ENCODE results near the gene TMEM200C.

The TMEM200C gene

DNA sequence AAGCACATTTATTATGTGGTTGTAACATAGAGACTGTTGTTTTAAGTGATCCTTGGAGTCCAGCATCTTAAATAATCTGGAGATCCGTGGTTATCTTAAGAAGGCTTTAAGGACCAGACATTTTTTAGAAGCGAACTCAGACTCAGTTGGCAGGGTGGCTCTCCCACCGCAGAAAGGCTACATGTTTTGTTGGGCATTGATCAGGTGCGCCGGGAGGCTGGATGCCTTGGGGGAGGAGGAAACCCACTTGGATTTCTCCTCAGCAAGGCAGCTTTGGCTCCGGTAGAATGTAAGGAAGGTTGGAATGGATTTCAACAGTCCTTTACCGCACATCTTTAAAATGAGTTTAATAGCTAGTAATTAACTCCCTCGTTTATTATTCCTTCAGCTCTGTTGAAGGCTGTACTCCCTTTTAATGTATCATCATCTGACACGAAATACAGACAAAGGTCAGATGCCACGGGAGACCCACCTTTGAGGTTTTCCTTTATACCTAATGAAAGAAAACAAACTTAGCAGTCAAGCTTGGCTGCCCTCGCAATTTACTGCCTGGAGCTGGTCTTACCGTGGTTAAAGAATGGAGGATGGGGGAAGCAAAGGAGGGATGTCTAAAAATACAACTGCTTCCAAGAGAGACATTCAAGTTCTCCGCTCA lies 1.2 kb downstream of the TMEM200C start (continued):
- TF ChIP-seq ZNF624 (tag by site-specific recombination; IDR thresholded peaks at IDR 0.05) (no peak), ZNF707 (tag by site-specific recombination; IDR thresholded peaks at IDR 0.05) (no peak), ZNF112 (tag by site-specific recombination; IDR thresholded peaks at IDR 0.05) (no peak), SCRT2 (tag by site-specific recombination; IDR thresholded peaks at IDR 0.05) (no peak), ZSCAN16 (tag by site-specific recombination; IDR thresholded peaks at IDR 0.05) (no peak), ZNF843 (tag by site-specific recombination; IDR thresholded peaks at IDR 0.05) (peak; percentile 66), ZNF2 (tag by site-specific recombination; IDR thresholded peaks at IDR 0.05) (no peak), SP2 (tag by site-specific recombination; IDR thresholded peaks at IDR 0.05) (no peak), ZNF248 (tag by site-specific recombination; IDR thresholded peaks at IDR 0.05) (no peak), BCL11A (tag by site-specific recombination; IDR thresholded peaks at IDR 0.05; ENCODE audit: low read depth) (no peak), HOXA7 (CRISPR knock-in tag; IDR thresholded peaks at IDR 0.05; ENCODE audit: borderline replicate concordance) (no peak), ZNF560 (tag by site-specific recombination; IDR thresholded peaks at IDR 0.05; ENCODE audit: borderline replicate concordance) (no peak), ZNF146 (tag by site-specific recombination; IDR thresholded peaks at IDR 0.05) (no peak), ZNF366 (tag by site-specific recombination; conservative IDR thresholded peaks at IDR 0.05) (no peak), RBAK (tag by site-specific recombination; IDR thresholded peaks at IDR 0.05) (no peak), WT1 (tag by site-specific recombination; IDR thresholded peaks at IDR 0.05) (peak; percentile 93), ZNF223 (tag by site-specific recombination; IDR thresholded peaks at IDR 0.05) (no peak), ZNF214 (tag by site-specific recombination; IDR thresholded peaks at IDR 0.05; ENCODE audit: borderline replicate concordance) (no peak), BCL11B (tag by site-specific recombination; IDR thresholded peaks at IDR 0.05; ENCODE audit: low read depth) (no peak)
- TF ChIP-seq, protein P1, sequence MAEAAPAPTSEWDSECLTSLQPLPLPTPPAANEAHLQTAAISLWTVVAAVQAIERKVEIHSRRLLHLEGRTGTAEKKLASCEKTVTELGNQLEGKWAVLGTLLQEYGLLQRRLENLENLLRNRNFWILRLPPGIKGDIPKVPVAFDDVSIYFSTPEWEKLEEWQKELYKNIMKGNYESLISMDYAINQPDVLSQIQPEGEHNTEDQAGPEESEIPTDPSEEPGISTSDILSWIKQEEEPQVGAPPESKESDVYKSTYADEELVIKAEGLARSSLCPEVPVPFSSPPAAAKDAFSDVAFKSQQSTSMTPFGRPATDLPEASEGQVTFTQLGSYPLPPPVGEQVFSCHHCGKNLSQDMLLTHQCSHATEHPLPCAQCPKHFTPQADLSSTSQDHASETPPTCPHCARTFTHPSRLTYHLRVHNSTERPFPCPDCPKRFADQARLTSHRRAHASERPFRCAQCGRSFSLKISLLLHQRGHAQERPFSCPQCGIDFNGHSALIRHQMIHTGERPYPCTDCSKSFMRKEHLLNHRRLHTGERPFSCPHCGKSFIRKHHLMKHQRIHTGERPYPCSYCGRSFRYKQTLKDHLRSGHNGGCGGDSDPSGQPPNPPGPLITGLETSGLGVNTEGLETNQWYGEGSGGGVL (tag by site-specific recombination; IDR thresholded peaks at IDR 0.05): no peak
- TF ChIP-seq, protein P2, sequence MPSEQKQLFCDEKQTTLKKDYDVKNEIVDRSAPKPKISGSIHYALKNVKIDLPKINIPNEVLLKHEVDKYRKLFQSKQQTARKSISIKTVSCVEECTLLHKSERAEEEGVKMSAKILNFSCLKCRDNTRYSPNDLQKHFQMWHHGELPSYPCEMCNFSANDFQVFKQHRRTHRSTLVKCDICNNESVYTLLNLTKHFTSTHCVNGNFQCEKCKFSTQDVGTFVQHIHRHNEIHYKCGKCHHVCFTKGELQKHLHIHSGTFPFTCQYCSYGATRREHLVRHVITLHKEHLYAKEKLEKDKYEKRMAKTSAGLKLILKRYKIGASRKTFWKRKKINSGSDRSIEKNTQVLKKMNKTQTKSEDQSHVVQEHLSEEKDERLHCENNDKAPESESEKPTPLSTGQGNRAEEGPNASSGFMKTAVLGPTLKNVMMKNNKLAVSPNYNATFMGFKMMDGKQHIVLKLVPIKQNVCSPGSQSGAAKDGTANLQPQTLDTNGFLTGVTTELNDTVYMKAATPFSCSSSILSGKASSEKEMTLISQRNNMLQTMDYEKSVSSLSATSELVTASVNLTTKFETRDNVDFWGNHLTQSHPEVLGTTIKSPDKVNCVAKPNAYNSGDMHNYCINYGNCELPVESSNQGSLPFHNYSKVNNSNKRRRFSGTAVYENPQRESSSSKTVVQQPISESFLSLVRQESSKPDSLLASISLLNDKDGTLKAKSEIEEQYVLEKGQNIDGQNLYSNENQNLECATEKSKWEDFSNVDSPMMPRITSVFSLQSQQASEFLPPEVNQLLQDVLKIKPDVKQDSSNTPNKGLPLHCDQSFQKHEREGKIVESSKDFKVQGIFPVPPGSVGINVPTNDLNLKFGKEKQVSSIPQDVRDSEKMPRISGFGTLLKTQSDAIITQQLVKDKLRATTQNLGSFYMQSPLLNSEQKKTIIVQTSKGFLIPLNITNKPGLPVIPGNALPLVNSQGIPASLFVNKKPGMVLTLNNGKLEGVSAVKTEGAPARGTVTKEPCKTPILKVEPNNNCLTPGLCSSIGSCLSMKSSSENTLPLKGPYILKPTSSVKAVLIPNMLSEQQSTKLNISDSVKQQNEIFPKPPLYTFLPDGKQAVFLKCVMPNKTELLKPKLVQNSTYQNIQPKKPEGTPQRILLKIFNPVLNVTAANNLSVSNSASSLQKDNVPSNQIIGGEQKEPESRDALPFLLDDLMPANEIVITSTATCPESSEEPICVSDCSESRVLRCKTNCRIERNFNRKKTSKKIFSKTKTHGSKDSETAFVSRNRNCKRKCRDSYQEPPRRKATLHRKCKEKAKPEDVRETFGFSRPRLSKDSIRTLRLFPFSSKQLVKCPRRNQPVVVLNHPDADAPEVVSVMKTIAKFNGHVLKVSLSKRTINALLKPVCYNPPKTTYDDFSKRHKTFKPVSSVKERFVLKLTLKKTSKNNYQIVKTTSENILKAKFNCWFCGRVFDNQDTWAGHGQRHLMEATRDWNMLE (tag by site-specific recombination; conservative IDR thresholded peaks at IDR 0.05; ENCODE audit: low read depth): no peak
- TF ChIP-seq, protein P3, sequence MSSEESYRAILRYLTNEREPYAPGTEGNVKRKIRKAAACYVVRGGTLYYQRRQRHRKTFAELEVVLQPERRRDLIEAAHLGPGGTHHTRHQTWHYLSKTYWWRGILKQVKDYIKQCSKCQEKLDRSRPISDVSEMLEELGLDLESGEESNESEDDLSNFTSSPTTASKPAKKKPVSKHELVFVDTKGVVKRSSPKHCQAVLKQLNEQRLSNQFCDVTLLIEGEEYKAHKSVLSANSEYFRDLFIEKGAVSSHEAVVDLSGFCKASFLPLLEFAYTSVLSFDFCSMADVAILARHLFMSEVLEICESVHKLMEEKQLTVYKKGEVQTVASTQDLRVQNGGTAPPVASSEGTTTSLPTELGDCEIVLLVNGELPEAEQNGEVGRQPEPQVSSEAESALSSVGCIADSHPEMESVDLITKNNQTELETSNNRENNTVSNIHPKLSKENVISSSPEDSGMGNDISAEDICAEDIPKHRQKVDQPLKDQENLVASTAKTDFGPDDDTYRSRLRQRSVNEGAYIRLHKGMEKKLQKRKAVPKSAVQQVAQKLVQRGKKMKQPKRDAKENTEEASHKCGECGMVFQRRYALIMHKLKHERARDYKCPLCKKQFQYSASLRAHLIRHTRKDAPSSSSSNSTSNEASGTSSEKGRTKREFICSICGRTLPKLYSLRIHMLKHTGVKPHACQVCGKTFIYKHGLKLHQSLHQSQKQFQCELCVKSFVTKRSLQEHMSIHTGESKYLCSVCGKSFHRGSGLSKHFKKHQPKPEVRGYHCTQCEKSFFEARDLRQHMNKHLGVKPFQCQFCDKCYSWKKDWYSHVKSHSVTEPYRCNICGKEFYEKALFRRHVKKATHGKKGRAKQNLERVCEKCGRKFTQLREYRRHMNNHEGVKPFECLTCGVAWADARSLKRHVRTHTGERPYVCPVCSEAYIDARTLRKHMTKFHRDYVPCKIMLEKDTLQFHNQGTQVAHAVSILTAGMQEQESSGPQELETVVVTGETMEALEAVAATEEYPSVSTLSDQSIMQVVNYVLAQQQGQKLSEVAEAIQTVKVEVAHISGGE (tag by site-specific recombination; conservative IDR thresholded peaks at IDR 0.05; ENCODE audit: low read depth): no peak
- TF ChIP-seq, protein P4, sequence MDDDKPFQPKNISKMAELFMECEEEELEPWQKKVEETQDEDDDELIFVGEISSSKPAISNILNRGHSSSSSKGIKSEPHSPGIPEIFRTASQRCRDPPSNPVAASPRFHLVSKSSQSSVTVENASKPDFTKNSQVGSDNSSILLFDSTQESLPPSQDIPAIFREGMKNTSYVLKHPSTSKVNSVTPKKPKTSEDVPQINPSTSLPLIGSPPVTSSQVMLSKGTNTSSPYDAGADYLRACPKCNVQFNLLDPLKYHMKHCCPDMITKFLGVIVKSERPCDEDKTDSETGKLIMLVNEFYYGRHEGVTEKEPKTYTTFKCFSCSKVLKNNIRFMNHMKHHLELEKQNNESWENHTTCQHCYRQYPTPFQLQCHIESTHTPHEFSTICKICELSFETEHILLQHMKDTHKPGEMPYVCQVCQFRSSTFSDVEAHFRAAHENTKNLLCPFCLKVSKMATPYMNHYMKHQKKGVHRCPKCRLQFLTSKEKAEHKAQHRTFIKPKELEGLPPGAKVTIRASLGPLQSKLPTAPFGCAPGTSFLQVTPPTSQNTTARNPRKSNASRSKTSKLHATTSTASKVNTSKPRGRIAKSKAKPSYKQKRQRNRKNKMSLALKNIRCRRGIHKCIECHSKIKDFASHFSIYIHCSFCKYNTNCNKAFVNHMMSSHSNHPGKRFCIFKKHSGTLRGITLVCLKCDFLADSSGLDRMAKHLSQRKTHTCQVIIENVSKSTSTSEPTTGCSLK (tag by site-specific recombination; IDR thresholded peaks at IDR 0.05): no peak
- TF ChIP-seq, protein P5, sequence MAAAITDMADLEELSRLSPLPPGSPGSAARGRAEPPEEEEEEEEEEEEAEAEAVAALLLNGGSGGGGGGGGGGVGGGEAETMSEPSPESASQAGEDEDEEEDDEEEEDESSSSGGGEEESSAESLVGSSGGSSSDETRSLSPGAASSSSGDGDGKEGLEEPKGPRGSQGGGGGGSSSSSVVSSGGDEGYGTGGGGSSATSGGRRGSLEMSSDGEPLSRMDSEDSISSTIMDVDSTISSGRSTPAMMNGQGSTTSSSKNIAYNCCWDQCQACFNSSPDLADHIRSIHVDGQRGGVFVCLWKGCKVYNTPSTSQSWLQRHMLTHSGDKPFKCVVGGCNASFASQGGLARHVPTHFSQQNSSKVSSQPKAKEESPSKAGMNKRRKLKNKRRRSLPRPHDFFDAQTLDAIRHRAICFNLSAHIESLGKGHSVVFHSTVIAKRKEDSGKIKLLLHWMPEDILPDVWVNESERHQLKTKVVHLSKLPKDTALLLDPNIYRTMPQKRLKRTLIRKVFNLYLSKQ (tag by site-specific recombination; IDR thresholded peaks at IDR 0.05; ENCODE audit: borderline replicate concordance): no peak
- TF ChIP-seq, protein P6, sequence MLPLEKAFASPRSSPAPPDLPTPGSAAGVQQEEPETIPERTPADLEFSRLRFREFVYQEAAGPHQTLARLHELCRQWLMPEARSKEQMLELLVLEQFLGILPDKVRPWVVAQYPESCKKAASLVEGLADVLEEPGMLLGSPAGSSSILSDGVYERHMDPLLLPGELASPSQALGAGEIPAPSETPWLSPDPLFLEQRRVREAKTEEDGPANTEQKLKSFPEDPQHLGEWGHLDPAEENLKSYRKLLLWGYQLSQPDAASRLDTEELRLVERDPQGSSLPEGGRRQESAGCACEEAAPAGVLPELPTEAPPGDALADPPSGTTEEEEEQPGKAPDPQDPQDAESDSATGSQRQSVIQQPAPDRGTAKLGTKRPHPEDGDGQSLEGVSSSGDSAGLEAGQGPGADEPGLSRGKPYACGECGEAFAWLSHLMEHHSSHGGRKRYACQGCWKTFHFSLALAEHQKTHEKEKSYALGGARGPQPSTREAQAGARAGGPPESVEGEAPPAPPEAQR (tag by site-specific recombination; IDR thresholded peaks at IDR 0.05): no peak

Measured in HEK293 (cell line).